CD4-positive, alpha-beta memory T cell (primary cell): Measurements from ENCODE around the gene ACTN1. TPM values are rescaled to one million over a fixed set of nuclear protein-coding genes. Genes with fewer than 3 reads are reported as not detected.
A peak's percentile ranks its signal among the peaks of the same experiment; 100 is the strongest.

Source experiments
- CTCF ChIA-PET: fragments of 350-600 bp; sonication (Branson Sonifier 250); formaldehyde crosslinking; loops from one replicate; lab custom pipeline; 2021; ENCODE audit warnings: inconsistent platforms; ENCODE audit not compliant: partially characterized antibody; lab: Charles Lee
- POLR2A ChIA-PET: fragments of 350-600 bp; sonication (Branson Sonifier 250); formaldehyde crosslinking; loops from one replicate; lab custom pipeline; 2021; ENCODE audit not compliant: partially characterized antibody; lab: Charles Lee
- DNase-seq, 5 donors: peaks; one replicate each; pipeline versions ENCODE4 v3.0.0 to v3.0.0-alpha.2; 2020 to 2022; ENCODE audit warnings: mixed read lengths in 1 of 5
- H3K27ac ChIP-seq: one replicate; pipeline ENCODE4 v1.7.0; 2013; ENCODE audit warnings: low read depth, low read length
- H3K27me3 ChIP-seq: 2 replicates; pipeline ENCODE4 v1.7.0; 2013; ENCODE audit warnings: mild to moderate bottlenecking, low read length, moderate library complexity; ENCODE audit not compliant: insufficient read depth
- H3K36me3 ChIP-seq: 2 replicates; pipeline ENCODE4 v1.7.0; 2013; ENCODE audit warnings: mild to moderate bottlenecking, low read length, moderate library complexity; ENCODE audit not compliant: insufficient read depth
- H3K4me1 ChIP-seq: 2 replicates; pipeline ENCODE4 v1.7.0; 2013; ENCODE audit warnings: mild to moderate bottlenecking, low read length, moderate library complexity; ENCODE audit not compliant: insufficient read depth
- H3K4me3 ChIP-seq, 2 donors: one replicate each; pipeline ENCODE4 v1.7.0; 2013; ENCODE audit warnings: low read length in 2 of 2, mild to moderate bottlenecking in 1 of 2
- H3K9me3 ChIP-seq, 2 donors: one replicate each; pipeline ENCODE4 v1.7.0; 2013; ENCODE audit warnings: low read length in 2 of 2, control low read depth in 1 of 2; ENCODE audit not compliant: control insufficient read depth in 1 of 2
- H3K27ac Mint-ChIP-seq, 7 donors: one replicate each; pipeline ENCODE4 v1.8.0; 2020 to 2021; ENCODE audit warnings: mixed read lengths in 7 of 7, mild to moderate bottlenecking in 6 of 7, inconsistent platforms in 3 of 7, moderate library complexity in 3 of 7
- H3K27me3 Mint-ChIP-seq, 2 donors: one replicate each; pipeline ENCODE4 v1.8.0; 2020 to 2021; ENCODE audit warnings: mixed read lengths in 2 of 2
- H3K36me3 Mint-ChIP-seq, 2 donors: one replicate each; pipeline ENCODE4 v1.8.0; 2020 to 2021; ENCODE audit warnings: mixed read lengths in 2 of 2, inconsistent platforms in 1 of 2, mild to moderate bottlenecking in 1 of 2
- H3K4me1 Mint-ChIP-seq, 4 donors: one replicate each; pipeline ENCODE4 v1.8.0; 2020 to 2021; ENCODE audit warnings: mixed read lengths in 4 of 4, mild to moderate bottlenecking in 1 of 4
- H3K4me3 Mint-ChIP-seq, 8 donors: one replicate each; pipeline ENCODE4 v1.8.0; 2020 to 2021; ENCODE audit warnings: mixed read lengths in 8 of 8, mild to moderate bottlenecking in 7 of 8, moderate library complexity in 6 of 8, inconsistent platforms in 3 of 8
- H3K9me3 Mint-ChIP-seq, 8 donors: one replicate each; pipeline ENCODE4 v1.8.0; 2020 to 2021; ENCODE audit warnings: mixed read lengths in 8 of 8, mild to moderate bottlenecking in 5 of 8, inconsistent platforms in 3 of 8, moderate library complexity in 1 of 8
- intact Hi-C: fragments of 100-400 bp; cut with micrococcal nuclease; formaldehyde crosslinking; loops from one replicate; pipeline ENCODE4 v1.15.1; 2023
- polyA plus RNA-seq, 2 donors: library from polyadenylated mRNA; unstranded; fragments of 300-500 nt; fragmentation: Illumina TruSeq; gene quantifications; one replicate each; pipeline ENCODE4 v1.2.3, GENCODE V29; 2021
- total RNA-seq, 2 experiments: library from RNA; stranded (reverse); gene quantifications; one replicate each; pipeline ENCODE4 v1.2.3, GENCODE V29; 2021

Gene ACTN1
- total and polyA plus RNA-seq, 4 experiments from 2014 or later = 33.6 to 75.1 (median 67.0) TPM

DNA sequence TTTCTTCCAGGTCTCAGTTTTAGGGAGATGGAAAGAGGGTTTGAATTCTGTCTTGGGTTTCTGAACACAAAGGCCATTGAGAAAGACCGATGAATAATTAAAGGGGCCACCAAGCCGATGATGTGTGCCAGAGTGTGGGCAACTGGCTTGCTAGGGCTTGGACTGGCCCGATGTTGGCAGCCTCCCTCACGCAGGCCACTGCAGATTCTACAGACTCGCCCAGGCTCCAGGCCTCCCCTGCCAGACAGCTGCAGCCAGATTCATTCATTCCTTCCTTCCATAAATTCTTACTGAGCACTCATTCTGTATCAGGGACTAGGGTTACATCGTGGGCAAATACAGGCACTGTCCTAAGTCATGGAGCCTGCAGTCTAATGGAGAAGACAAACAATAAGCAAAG, 34.9 kb downstream of the ACTN1 start:
- no peaks in the 10 kb centered on the region for H3K27me3 Mint-ChIP-seq
- peaks cover 0 to 4% of the 10 kb centered on the region in 2 donors for H3K36me3 Mint-ChIP-seq
- ChIA-PET POLR2A (interaction anchor here (1.1 kb wide), 1 partner anchor 26 kb away, joined by 3 read pairs; no protein-coding TSS in a partner anchor), CTCF (no interaction called here)
- H3K4me1 Mint-ChIP-seq = peaks cover 13 to 67% (median 32%) of the 10 kb centered on the region in 4 donors
- H3K36me3 ChIP-seq = no peaks in the 10 kb centered on the region
- no peaks in the 10 kb centered on the region for H3K9me3 Mint-ChIP-seq
- no peaks in the 10 kb centered on the region for H3K27me3 ChIP-seq
- H3K27ac ChIP-seq = no peak overlapping the region
- DNase-seq = no peak
- H3K27ac Mint-ChIP-seq = peak overlapping the region in 1 of 7 donors; percentile 17
- H3K4me3 Mint-ChIP-seq = no peak overlapping the region
- no peaks in the 10 kb centered on the region for H3K9me3 ChIP-seq
- H3K4me1 ChIP-seq = peaks cover 20% of the 10 kb centered on the region
- H3K4me3 ChIP-seq = no peak overlapping the region
- intact Hi-C loops = no loop called here

DNA sequence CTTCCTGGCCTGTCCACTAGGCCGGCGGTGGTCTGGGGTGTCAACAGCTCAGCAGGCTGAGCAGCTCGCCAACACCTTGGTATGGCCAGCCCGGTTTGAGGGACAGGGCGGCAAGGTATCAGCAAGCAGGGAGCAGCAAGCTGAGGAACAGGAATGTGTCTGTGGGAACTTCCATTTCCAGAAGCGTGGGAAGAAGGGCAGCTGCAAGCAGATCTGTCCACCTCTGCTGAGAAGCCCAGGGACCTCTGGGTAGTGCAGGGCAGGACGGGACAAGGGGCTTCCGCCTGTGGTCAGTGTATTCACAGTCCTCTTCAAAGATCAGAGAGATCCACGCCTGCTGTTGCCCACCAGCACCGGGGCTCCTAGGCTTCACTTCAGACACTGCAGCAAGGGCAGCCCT, 36.0 kb downstream of the ACTN1 start:
- CTCF ChIA-PET = interaction anchor here (1.1 kb wide), 1 partner anchor 15 kb away, joined by 3 read pairs; no protein-coding TSS in a partner anchor

DNA sequence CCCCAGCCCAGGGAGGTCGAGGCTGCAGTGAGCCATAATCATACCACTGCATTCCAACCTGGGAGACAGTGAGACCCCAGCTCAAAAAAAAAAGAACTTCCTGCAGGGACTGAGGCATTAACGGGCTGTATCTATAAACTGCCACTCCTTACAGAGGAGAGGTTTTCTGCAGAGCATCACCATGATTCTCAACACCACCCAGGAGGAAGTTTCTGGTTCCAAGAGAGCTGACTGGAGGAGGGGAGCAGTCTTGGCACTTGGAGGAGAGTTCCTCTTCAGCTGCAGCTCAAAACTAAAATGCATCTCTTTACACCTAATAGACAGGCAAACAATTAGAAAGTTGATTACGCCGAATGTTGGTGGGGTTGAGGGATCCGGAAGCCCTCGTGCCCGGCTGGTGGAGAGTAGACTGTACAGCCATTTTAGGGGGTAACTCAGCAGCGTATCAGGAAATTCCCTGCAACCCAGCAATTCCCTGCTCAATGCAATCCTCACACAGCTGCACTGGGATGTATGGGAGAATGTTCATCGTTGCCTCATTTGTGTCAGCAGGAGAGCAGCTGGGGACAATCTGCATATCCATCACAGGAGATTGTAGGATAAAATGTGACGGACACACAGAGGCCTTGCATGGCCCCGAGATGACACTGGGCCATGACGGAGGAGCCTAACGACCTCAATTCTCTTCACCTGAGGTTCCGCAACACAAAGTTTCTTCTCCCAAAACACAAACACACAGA, 36.6 kb downstream of the ACTN1 start:
- POLR2A ChIA-PET = interaction anchor here (1.8 kb wide), 1 partner anchor 36 kb away, joined by 4 read pairs; no protein-coding TSS in a partner anchor
- Histone ChIP-seq H3K27me3 (no peaks in the 10 kb centered on the region), H3K4me1 (peaks cover 37% of the 10 kb centered on the region), H3K4me3 (no peak overlapping the region), H3K27ac (no peak overlapping the region), H3K36me3 (no peaks in the 10 kb centered on the region), H3K9me3 (no peaks in the 10 kb centered on the region)
- Mint-ChIP-seq H3K4me1 (peaks cover 16 to 72% (median 42%) of the 10 kb centered on the region in 4 donors), H3K9me3 (no peaks in the 10 kb centered on the region), H3K4me3 (peak overlapping the region in 1 of 8 donors; percentile 34), H3K36me3 (peaks cover 0 to 4% of the 10 kb centered on the region in 2 donors), H3K27me3 (no peaks in the 10 kb centered on the region), H3K27ac (peak overlapping the region in 3 of 7 donors; percentile 11 to 47 (median 22))
- CTCF ChIA-PET = interaction anchor here (1.1 kb wide), 1 partner anchor 16 kb away, joined by 3 read pairs; no protein-coding TSS in a partner anchor
- intact Hi-C loops = no loop called here
- DNase-seq = no peak

More for the DNA sequence above, 36.0 kb downstream of the ACTN1 start:
- H3K4me3 ChIP-seq = no peak overlapping the region
- no peaks in the 10 kb centered on the region for H3K9me3 ChIP-seq
- no peak overlapping the region for H3K4me3 Mint-ChIP-seq
- no peaks in the 10 kb centered on the region for H3K36me3 ChIP-seq
- H3K27me3 Mint-ChIP-seq = no peaks in the 10 kb centered on the region
- H3K27me3 ChIP-seq = no peaks in the 10 kb centered on the region
- peaks cover 30% of the 10 kb centered on the region for H3K4me1 ChIP-seq
- peaks cover 0 to 4% of the 10 kb centered on the region in 2 donors for H3K36me3 Mint-ChIP-seq
- no peak overlapping the region for H3K27ac ChIP-seq
- peaks cover 16 to 72% (median 39%) of the 10 kb centered on the region in 4 donors for H3K4me1 Mint-ChIP-seq
- intact Hi-C loops = no loop called here
- no peak for DNase-seq
- no peaks in the 10 kb centered on the region for H3K9me3 Mint-ChIP-seq
- H3K27ac Mint-ChIP-seq = no peak overlapping the region
- POLR2A ChIA-PET = interaction anchor here (1.8 kb wide), 1 partner anchor 35 kb away, joined by 4 read pairs; no protein-coding TSS in a partner anchor

DNA sequence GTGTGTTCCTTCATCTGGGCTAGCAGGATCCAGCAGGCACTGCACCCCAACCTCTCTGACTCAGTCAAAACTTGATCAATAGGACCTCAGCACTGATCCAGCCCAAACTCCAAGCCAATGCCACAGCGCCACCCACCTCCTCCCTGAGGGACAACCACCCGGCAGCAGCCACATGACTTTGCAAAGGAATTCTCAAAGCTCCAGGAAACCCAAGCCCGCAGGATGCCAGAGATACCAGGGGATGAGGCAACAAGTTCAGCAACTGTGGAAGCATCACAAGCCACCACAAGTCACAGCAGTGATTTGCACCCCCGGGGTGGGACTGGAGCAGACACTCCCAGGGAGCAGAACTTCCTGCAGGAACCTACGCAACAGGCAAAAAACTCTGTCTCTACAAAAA, 37.3 kb downstream of the ACTN1 start:
- Histone ChIP-seq H3K4me1 (peaks cover 34% of the 10 kb centered on the region), H3K9me3 (no peaks in the 10 kb centered on the region), H3K27ac (no peak overlapping the region), H3K36me3 (no peaks in the 10 kb centered on the region), H3K4me3 (no peak overlapping the region), H3K27me3 (no peaks in the 10 kb centered on the region)
- H3K4me1 Mint-ChIP-seq = peaks cover 15 to 65% (median 42%) of the 10 kb centered on the region in 4 donors
- CTCF ChIA-PET = no interaction called here
- H3K27ac Mint-ChIP-seq = peak overlapping the region in 1 of 7 donors; percentile 37
- no peaks in the 10 kb centered on the region for H3K27me3 Mint-ChIP-seq
- POLR2A ChIA-PET = interaction anchor here (1.8 kb wide), 1 partner anchor 36 kb away, joined by 4 read pairs; no protein-coding TSS in a partner anchor
- no peaks in the 10 kb centered on the region for H3K9me3 Mint-ChIP-seq
- DNase-seq = no peak
- intact Hi-C loops = no loop called here
- peaks cover 0 to 4% of the 10 kb centered on the region in 2 donors for H3K36me3 Mint-ChIP-seq
- no peak overlapping the region for H3K4me3 Mint-ChIP-seq

DNA sequence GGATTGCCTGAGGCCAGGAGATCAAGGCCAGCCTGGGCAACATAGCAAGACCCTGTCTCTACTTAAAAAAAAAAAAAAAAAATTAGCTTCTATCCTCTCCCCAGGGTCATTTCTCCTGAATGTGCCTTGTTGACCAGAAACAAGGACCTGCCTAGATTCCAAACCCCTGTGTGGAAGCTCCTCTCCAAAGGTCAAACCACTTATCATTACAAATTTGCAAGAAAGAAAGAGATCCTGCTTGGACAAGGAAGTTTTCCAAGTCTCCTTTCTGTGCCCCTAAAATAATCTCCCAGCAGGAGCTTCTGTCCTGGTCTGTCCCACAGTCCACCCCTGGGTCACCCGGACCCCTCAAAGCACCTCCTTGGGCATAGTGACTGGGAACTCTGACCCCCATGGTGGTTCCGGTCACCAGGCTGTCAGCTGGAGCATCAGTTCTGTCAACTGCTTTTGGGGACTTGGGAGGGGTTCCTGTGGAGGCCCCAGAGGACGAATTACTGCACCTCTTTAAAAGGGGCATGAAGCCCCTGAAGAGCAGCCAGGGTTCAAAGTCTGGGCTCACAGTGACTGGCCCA, 38.4 kb downstream of the ACTN1 start:
- peaks cover 0 to 4% of the 10 kb centered on the region in 2 donors for H3K36me3 Mint-ChIP-seq
- no peaks in the 10 kb centered on the region for H3K27me3 ChIP-seq
- H3K9me3 Mint-ChIP-seq = no peaks in the 10 kb centered on the region
- no peaks in the 10 kb centered on the region for H3K27me3 Mint-ChIP-seq
- intact Hi-C loops = no loop called here
- peaks cover 13 to 56% (median 35%) of the 10 kb centered on the region in 4 donors for H3K4me1 Mint-ChIP-seq
- H3K27ac ChIP-seq = no peak overlapping the region
- H3K9me3 ChIP-seq = no peaks in the 10 kb centered on the region
- CTCF ChIA-PET = interaction anchor here (1.2 to 1.9 kb wide), 3 partner anchors 20 to 61 kb away, joined by 4 to 6 read pairs (median 5); no protein-coding TSS in a partner anchor
- H3K27ac Mint-ChIP-seq = peak overlapping the region in 1 of 7 donors; percentile 15
- no peak overlapping the region for H3K4me3 Mint-ChIP-seq
- no peak overlapping the region for H3K4me3 ChIP-seq
- H3K36me3 ChIP-seq = no peaks in the 10 kb centered on the region
- no peak for DNase-seq
- H3K4me1 ChIP-seq = peaks cover 27% of the 10 kb centered on the region
- POLR2A ChIA-PET = interaction anchor here (0.9 kb wide), 1 partner anchor 9 kb away, joined by 4 read pairs; no protein-coding TSS in a partner anchor

DNA sequence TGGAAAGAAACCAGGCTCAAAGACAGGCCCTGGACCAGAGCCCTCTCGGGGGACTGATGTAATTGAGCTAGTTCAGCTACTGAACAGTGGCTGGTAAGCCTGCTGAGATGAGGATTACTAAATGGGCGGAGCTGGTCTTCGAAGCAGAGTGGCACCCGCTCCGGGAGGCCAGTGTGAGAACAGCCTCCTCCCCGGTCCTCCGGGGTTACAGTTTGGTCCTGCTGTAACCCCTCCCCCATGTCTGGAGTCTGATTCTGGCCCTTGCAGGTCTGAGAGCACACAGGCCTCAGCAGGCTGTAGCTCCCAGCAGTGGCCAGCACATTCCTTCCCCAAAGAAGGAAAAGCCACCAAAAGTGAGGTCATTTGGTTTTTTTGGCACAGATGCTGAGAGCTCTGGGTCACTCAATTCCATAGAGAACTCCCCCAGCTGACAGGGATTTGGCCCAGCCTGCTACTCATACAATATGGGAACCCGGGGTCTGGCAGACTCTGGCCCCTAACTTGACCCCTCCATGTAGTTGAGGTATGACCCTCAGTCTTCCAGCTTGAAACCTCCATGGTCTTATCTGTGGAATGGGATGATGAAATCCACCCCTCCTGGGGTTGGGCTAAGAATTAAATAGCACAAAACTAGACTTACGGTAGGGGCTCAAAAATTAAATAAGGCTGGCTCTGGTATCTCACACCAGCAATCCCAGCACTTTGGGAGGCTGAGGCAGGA, 39.0 kb downstream of the ACTN1 start:
- Histone ChIP-seq H3K4me3 (no peak overlapping the region), H3K4me1 (peaks cover 27% of the 10 kb centered on the region), H3K27ac (no peak overlapping the region), H3K9me3 (no peaks in the 10 kb centered on the region), H3K36me3 (no peaks in the 10 kb centered on the region), H3K27me3 (no peaks in the 10 kb centered on the region)
- H3K9me3 Mint-ChIP-seq = no peaks in the 10 kb centered on the region
- H3K4me1 Mint-ChIP-seq = peaks cover 8 to 51% (median 29%) of the 10 kb centered on the region in 4 donors
- peak overlapping the region in 2 of 7 donors; percentile 8 to 14 for H3K27ac Mint-ChIP-seq
- no peak overlapping the region for H3K4me3 Mint-ChIP-seq
- intact Hi-C loops = loop anchor here (2.0 kb wide), 1 partner anchor 39 kb away; the partner anchor contains the start of gene ACTN1
- peaks cover 0 to under 1% of the 10 kb centered on the region in 2 donors for H3K36me3 Mint-ChIP-seq
- ChIA-PET CTCF (interaction anchor here (0.8 to 1.9 kb wide), 10 partner anchors 12 to 145 kb away, joined by 3 to 6 read pairs (median 4); no protein-coding TSS in a partner anchor), POLR2A (interaction anchor here (0.9 kb wide), 1 partner anchor 8 kb away, joined by 4 read pairs; no protein-coding TSS in a partner anchor)
- H3K27me3 Mint-ChIP-seq = no peaks in the 10 kb centered on the region
- no peak for DNase-seq
